GM18909 (cell line): ENCODE measurements around the gene CACNA1S.

Experiments
- ATAC-seq: cut with Tn5 transposase; IDR thresholded peaks from one replicate; pipeline ENCODE4 v1.9.1; 2021; ENCODE audit warnings: mild to moderate bottlenecking; ENCODE audit not compliant: unreplicated experiment, poor library complexity

The CACNA1S gene

DNA sequence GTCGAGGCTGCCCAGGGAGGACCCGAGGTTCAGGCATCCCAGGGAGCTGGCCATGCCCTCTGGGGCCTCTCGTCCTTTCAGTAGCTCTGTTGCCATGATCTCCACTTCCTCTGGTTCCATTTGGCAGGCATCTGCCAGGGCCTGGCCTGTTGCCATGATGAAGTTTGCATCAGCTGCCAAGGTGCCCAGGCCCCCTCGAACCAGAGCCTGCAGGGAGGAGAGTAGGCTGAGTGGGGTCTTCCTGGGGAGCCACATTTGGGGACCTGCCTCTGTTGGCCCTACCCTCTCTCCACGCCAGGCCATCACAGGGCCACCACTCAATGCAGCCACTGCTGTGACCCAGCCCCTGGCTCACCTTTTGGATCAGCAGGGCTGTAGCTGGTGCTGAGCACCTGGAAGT, 72.3 kb downstream of the CACNA1S start:
- no peak for ATAC-seq

DNA sequence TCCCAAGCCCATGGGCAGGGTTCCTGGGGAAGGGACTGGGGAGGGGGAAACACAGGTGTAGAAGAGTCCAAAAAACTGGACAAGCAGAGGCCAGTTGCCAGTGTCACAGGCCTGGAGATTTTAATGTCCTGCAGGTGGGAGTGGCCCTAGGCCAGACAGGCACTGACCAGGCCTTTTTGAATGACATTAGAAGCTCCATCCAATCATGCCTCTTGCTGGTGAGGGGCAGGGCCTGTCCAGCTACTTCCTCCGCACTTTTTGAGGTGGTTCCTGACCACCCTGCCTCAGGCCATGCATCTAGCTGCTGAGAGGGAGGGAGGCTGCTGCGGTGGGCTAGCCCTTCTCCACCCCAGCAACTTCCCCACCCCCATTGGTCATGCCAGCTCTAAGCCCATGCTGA, 72.8 kb downstream of the CACNA1S start:
- no peak for ATAC-seq

DNA sequence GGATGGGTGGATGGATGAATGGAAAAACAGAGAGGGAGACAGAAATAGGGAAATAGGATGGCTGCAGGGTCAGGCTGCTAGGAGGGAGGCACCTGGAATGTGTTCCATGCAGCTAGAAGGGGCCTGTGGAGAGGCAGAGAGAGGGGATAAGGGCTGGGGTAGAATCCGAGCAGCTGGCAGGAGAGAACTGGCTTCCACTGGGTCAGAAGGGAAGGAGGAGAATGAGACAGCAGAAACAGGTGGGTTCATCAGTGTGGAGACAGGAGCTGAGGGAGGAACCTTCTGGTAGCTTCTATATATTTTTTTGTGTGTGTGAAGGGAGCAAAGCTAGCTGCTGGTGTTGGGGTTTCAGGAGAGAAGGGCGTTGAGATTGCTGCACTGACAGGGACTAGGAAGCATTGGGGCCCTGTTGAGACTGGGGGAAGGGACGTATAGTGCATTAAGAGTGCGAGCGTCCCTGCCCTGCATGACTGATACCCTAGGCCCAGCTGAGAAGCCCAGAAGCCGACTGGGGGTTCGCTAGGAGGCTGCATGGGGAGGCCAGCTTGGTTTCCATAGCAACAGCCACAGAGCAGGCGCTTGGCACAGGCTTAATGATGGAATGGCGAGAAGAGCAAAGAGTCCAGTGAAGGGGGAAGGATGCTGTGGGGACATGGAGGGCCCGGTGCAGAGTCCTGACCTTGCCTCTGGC, 73.9 kb downstream of the CACNA1S start:
- ATAC-seq, result no peak

DNA sequence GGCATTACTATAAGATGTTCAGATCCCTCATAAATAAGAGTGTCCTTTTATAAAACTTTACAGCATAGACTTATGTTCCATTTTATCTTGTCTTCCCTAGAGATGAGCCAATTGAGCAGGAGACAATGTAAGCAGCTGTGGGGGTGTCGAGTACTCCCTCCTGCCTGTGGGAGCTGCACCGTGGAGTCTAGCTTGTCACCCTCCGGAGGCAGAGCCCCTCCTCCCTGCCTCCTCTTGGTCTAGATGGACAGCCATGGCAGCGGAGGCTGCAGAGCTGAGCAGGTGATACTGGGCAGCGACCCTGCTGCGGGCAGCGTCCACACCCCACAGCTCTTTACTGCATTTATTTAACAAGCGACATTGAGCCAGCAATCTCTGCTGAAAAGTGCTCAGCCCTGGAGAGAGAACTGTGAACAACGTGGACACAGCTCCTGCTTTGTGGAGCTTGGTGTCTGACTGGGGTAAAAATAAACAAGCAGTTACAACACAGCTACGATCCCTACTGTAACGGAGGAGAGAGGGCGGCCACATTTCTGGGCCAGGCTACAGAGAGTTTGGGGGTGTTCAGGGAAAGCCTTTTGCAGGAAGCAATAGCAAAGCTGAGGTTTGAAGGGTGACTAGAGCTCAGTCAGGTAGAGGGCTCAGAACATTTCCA, 75.9 kb downstream of the CACNA1S start:
- no peak for ATAC-seq

DNA sequence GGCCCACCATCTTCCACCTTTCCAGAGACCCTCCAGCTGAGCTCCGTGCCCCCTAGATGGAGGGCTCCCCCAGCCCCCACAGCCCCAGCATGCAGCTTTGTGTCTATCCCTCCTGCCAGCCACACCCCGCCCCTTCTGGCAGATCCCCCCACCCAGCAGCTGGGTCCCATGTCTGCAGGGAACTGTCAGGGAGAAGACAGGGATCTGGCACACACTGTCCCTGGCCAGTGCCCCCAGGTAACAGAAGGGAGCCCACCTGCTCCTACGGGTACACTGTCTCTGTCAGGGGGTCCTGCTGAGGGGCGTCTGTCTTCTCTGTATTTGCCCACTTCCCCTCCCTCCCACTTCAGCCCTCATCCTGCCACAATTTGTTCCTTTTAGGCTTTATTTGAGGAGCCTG, 77.6 kb downstream of the CACNA1S start:
- no peak for ATAC-seq

DNA sequence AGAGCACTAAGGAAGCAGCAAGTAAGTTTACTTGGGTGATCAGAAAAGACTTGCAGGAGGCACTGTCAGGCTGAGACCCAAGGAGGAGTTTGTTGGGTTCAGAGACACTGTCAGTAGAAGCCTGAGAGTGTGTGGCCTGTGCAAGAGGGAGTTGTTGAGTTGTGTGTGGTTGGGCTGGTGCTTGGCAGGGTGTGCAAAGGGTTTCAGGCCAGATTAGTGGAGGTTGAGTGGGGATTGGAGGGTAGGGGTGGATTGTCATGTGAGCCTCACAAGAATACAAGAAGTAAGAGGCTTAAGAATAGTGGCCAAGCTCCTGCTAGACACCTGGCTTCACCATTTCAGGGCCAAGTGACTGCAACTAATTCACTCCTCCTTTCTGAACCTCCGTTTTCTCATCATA, 79.8 kb downstream of the CACNA1S start:
- ATAC-seq, result no peak

DNA sequence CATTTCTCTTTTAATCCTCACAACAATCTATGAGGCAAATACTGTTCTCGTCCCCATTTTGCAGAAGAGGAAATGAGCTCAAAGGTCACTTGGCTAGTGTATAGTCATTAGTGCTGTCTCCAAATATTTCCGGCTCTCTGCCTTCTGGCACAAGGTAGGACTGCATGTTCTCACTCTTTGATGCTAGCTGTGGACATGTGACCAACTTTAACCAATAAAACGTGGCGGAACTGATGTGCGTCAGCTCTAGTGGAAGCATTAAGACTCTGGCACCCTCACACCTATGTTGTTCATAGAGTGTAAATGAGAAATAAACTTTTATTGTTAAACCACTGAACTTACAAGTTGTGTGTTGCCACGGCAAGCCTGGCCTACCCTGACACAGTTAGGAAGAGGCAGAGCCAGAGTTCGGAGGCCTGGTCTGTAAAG, 83.8 kb downstream of the CACNA1S start:
- no peak for ATAC-seq

DNA sequence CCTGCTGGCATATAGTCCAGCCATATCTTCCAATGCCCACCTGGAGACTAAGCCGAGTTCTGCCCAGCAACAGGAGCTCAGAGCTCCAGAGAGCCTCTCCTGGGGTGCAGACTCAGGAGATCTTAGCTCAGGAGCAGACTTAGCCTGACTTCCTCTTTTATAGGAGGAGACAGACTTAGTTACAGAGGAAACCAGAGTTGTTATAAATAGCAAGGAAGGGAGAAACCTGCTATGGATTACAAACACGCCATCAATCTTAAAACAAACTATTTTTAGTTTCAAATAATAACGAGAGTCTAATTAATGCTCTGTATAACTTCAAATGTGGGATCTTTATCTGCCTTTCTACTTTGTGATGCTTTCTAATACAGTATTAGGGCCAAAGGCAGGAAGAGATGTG, 85.4 kb downstream of the CACNA1S start:
- no peak for ATAC-seq

DNA sequence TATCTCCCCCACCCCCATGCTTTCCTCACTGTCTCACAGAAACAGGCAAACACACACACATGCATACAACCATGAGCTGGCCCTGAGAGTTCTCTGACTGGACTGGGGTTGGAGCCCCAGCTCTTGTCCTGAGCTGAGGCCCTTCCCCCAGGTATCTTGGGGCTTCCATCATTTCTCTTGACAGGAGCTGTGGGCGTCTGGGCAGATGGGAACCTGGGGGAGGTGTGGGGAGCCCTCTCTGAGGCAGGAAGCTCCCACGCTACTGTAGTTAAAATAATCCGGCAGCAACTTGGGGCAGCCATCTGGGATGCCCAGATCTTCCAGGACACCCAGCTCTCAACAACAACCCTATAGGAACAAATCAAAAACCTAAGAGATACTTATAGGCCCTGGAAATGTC, 86.0 kb downstream of the CACNA1S start:
- no peak for ATAC-seq

DNA sequence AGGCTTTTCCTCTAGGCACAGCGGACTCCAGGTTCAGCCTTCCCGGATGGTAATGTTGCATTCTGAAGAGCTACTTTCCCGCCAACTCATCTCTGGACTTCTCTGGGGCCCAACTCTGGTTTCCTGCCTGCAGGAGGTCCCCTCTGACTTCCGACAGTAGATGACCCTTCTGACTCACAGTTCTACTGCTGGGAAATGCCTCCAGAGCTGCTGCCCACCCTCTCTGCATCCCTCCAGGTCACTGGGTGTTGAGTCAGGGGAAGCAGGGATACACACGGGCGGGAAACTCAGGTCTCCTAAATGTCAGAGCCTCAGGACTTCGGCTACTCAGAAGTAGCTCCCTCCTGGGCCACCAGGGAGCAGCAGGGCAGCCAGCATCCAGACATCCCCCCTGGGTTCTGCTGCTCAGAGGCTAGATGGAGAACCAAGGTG, 86.6 kb downstream of the CACNA1S start:
- ATAC-seq, result no peak

DNA sequence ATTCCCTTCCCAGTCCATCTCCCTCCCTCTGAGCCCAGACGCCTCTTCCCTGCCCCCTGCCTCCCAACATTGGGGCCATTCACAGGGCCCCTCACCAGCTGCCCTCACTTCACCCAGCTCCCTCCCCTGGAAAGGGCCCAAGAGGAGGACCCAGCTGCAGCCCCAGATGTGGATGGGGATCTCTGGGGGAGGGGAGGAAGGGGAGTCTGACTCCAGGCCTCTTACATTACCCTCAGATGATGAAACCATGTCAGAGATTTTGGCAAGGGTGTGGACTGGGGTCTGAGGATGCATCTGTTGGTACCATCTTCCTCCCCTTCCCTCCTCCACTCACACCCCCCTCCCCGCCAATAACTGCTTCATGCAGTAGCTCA, 87.6 kb downstream of the CACNA1S start:
- ATAC-seq, result no peak

DNA sequence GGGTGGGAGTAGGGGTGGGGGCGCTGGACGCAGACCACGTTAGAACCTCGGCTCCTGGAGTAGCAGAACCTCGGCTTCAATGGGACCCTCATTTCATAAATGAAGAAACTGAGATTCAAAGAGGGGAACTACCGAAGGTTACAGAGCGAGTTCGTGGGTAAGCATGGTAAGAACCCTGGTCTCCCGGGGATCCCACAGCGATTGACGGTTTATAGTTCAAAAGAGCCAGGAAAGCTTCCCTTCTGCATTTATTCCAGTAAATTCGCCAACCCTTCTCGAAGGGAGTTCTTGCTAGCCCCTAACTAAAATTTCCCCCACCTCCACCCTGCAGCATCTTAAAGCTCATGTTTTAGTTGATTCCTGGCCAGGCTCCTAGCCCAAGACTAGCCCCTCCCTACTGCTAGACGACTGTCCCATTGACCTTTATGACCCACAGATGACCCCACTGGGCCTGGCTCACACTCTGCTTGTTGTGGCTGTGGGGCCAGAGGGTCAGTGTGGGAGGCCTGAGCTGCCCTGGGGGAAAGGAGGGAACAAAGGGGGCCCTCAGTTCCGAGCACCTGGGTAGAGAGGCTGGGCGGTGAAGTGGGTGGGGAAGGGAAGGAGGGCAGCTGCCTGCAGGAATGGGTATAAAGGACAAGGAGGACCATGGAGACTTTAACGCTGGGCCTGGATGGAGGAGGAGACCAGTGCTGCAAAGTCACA, 88.2 kb downstream of the CACNA1S start:
- ATAC-seq, result no peak

DNA sequence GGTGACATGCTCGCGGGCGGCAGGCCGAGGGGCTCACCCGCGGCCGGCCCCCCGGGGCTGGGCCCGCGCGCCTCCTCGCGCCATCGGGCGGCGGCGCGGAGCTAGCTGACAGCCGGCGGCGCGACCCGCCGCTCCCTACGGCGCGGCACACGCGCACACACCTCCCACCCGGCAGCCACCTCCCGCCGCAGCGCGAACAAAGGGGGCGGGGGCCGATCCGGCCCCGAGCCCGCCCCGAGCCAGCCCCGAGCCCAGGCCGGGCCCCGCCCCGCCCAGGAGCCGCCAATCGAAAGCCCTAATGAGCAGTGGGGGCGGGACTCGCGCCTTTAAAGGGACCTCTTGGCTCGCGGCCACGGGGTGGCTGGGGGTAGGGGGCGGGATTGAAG, 88.7 kb downstream of the CACNA1S start, which contains the start of gene KIF21B:
Gene KIF21B (minus strand): TSS at position 198 of the 386 bp plus-strand sequence. CDS start 331 bp downstream, outside the sequence.
- peak; percentile 58 for ATAC-seq

DNA sequence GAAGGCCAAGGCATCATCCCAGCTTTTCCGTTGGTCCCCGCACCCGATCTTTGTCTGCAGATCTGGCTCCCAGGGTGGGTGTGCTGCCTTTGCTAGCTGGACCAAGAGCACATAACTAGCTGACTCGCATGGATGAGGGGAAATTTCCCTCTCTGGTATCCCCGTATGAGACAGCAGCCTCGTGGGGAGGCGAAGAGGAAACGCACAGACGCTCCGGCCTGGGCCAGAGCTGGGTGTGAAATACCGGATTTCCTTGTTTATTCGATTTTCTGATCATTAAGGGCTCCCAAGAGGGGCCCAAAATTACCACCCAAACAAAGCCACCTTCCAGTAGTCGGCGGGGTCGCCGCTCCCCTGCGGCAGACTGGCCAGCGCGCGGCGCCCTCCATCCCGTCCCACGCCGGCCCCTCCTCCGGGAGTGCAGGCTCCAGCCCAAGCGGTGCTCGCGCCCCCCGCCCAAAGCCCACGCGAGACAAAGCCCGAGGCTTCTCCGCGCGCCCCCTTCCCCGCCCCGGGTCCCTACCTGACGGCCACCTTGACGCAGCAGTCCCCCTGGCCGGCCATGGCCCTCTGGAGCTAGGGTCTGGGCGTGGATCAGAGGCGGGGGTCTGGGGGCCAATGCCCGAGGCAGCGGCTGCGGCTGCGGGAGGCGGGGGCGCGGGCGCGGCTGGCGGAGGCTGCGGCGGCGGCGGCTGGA, 89.3 kb downstream of the CACNA1S start:
- no peak for ATAC-seq

DNA sequence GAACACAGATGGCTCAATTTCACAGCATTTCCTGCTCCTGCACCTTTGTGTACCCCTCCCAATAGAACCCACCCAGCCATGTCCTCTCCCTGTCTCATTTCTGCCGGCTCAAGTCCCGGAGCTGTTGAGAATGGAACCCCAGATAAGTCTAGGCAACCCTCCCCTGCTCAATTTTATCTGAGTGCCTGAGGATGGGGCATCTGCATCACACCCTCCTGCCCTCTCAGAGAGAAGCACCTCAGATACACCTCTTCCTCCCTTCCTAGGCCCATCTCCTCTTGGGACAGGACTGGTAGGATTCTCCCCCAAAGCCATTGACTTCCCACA, 89.8 kb downstream of the CACNA1S start:
- ATAC-seq, result no peak

DNA sequence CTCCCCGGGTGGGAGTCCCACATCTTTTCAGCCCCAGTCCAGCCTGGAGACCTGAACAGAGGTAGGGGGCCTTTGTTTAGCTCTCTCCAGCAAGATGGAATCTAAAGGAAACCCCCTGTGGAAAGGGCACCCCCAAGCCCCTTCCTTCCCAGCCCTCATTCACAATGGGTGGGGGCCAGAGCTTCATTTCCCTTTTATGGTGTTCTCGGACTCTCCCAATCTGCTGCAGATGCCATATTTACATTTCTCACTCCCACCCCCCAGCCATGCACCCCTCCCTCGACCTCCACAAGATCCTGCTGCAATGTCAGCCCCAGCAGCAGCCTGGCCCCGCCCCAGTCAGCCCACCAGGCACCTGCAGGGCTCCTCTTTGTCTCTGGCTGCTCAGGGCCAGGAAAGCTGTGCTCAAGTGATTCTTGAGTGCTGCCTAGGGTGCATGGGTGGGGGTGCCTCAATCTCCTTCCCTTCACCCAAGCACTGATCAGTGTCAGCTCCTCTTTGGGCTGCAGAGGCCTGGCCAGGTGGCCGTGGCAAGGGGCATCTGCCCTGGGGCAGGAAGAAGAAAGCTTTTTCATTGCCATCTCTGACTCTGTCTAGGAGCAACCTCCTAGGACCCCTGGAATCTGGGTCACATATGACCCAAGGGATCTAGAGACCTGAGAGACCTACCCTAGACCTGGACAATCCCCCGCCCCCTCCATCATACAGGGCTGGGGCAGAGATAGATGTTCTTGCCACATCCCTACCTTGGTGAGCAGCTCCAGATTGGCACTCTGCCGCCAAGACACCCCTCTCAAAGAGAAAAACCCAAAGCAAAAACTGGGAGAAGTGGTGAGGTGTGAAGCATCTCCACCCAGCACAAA, 90.4 kb downstream of the CACNA1S start:
- no peak for ATAC-seq

DNA sequence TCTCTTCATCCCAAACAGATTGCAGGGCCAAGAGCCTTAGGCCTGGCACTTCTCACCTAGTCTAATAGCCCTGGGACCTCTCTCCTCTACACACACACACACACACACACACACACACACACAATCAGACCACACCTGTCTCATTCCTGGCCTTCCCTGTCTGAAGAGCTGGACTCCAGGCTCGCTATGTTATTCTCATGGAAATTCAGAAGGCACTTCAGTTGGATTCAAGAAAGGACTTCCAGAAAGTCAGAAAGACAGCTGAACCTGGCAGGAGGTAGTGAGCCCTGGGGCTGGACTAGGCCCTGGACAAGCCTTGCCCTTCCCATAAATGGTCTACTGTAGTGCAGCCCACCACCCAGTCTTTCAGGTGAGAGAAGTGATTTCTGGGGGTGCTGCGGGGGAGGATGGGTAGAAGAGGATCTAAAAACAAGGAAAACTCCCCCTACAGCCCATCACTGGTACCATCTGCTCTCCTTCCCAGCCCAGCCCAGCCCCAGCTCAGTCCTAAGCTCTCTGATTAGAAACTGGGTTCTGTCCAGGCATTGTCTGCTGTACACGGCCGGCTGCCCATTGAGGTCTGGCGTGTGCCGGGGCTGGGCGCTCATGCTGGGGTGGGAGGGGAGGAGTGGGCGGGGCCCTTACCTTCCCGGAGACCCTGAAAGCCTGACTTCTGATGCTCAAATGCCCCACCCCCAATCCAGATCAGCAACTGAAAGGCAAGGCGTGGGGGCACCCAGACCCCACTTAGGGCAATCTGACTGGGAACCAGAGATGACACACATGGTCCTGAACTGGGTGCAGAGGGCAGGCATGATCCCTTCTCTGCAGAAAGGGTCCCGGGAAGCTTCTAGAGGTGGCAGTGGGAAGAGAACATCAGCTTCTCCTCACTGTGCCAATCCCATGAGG, 91.3 kb downstream of the CACNA1S start:
- ATAC-seq, result no peak

DNA sequence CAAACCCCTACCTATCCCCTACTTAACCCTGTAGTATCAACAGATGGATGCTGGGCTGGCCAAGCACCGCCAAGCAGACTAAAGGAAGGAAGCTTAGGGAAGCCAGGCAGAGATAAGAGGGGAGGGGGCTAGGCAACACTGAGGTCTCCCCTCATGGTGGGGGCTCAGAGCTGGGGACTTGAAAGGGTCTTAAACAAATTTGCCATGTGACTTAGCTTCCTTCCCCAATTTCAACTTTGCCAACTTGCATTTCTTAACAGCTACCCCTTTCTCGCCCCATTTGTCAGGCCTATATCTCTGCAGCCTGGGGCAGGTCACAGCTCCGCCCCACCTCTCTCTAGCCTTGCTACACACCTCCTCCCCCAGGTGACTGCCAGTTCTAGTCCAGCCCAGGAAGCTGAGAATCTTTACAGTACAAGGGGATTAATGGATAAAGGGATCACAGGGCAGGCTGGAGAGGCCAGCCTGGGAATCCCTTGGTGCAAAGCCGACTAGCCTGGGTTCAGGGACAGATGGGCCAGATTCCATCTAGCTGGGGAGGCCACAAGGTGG, 92.1 kb downstream of the CACNA1S start:
- ATAC-seq, result no peak
